GM18519 (cell line): ENCODE results near the gene COL4A2.

Experiments
- ATAC-seq: cut with Tn5 transposase; IDR thresholded peaks from one replicate; pipeline ENCODE4 v1.9.1; 2021; ENCODE audit warnings: mild to moderate bottlenecking, moderate library complexity; ENCODE audit not compliant: unreplicated experiment, low FRiP score

Gene COL4A2

DNA sequence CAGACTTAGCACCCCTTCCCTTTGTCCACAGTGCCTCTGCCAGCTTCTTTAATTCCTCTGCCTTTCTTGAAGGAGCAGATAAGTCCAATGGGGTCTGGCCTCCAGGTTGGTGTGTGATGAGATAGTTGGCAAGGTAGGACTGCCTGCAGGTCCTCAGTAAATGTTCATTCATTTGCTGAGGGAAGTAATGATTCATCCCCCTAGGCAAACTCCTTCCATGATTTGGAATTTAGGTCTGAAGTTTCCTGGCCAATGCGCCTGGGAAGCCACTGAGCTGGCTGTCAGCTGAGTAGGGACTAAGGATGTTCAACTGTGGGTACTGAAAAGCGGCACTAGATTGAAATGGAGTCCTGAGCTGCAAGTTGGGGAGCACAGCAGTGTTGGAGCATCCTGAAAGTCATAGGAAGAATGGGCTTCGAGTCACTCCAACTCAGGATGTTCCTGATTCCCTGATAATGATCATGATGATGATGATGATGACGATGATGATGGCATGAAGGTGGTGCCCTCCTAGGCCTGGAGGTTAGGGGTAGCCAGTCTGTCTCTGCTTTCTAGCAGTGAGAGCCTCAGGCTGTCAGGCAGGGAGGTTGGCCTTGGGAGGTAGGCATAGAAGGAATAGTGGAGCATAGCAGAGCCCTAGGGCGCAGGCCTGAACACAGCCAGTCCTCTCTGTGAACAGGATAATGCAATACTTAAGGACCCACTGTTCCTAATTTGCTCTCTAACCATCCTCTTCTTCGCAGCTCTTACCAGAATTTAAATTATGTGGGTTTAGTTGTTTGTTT lies 44.7 kb downstream of the COL4A2 start:
- no peak for ATAC-seq

- ATAC-seq: no peak
These were observed 45.7 kb downstream of the COL4A2 start for GRCh38 chr13:110352735-110353134.

DNA sequence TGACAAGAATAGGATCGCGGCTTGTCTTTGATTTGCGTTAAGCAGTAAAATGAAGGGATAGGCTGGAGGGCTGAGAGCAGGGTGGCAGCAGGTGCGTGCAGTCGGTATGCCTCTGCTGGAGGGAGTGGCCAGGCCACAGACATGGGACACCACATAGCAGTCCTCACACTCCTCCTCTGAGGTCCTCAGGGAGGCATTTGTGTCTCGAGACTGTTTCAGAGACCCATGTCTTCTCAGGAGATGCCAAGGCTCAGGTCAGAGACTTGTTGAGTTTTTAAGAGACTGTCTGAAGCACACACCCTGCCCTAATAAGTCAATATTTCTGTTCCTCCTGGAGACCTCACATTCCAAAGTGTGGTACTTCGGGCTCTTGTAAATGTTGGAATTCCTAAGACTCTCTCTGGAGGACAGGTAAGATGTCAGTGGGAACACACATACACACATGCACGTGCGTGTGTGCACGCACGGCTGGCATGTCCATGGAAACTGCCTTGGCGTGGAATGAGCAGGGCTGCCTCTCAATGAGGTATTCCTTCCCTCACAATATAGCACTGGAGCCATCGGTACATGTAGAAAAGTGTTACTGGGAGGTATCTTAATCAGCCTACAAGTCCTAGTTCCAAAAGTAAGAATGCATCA lies 46.4 kb downstream of the COL4A2 start:
- ATAC-seq: no peak

DNA sequence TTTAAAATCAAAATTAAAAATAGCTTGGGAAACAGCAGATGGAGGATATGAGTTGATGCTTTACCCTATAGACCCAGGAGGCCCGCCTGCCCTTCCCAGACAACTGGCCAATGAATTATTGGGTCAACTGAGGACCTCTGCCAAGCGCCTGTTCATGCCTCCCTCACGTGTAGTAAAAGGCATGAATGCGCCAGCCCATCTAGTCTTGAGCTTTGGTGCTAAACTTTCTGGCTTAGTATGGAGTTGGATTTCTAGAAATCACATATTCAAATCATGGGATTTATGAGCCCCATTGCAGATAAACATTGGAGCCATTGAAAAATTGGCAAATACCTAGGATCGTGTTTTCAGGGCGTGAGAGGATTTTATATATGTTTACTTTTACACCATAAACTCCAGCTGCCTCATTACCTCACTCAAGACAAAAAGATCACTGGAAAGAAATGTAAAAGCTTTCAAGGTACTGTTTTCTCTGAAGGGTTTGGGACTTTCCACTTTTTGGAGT lies 47.1 kb downstream of the COL4A2 start:
- ATAC-seq: no peak

DNA sequence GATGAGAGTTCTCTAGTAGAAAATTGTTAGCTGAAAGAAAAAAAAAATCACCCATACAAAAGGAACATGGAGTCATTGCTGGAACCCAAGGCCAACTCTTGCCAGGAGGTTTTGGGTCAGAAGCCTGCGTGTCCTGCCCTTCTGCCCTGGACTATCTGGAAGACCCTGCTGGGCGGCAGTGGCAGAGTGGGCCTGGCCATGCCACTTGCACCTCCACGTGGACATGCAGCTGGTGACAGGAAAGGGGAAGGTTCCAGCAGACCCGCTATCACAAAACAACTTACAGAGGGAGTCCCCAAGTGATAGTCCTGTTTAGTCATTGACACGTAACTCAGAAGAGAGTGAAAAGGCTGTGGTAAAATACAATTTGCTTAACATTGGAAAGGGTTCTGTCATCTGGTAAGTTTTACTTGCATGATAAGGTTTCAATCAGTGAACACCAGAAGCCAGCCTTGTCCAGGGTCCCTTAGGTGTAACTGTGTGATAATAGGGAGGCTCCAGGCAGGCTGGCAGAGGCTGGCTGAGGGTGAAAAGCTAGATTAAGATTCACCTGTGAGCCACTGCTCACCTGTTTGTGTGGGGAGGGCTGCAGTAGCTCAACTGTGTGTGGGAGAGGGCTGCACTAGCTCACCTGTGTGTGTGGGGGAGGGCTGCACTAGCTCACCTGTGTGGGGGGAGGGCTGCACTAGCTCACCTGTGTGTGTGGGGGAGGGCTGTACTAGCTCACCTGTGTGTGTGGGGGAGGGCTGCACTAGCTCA lies 47.8 kb downstream of the COL4A2 start:
- no peak for ATAC-seq

DNA sequence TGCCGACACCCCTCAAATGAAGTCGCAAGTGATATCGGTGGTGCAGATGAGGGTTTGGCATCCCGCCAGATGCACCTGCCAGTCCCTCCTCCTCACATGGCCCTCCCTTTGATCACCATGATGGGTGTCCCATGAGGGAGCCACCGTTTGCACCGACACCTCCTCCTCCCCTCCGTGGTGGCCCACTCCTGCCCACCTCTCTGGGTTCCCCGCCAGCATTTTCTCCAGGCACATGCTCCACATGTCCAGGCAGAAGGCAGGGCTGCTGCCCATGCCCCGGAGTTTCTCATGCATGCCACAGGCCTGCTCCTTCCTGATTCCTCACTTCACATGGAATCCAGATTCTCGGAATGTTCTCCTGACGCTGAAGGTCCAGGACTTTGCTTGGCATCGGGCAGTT lies 49.3 kb downstream of the COL4A2 start:
- no peak for ATAC-seq

- no peak for ATAC-seq
These were observed 51.3 kb downstream of the COL4A2 start for GRCh38 chr13:110358381-110358780.

- ATAC-seq: no peak
These were observed 52.8 kb downstream of the COL4A2 start for GRCh38 chr13:110359840-110360301.

DNA sequence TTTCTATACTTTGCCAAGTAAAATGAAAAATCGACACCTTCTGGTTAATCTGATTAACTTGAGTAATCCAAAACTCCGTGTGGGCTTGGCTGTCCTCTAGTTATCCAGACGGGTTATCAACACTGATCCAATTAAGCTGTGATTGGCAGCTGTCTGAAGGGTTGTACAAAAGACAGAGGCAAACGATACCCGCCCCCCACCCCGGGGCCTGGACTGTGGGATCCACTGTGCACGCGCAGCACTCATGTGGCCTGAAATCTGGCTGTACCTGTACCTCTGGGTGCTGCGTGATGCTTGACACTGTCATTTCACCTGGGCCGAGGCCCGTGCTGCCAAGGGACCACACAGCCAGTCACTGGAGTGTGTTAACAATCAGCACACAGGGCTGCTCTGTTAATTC lies 53.5 kb downstream of the COL4A2 start:
- no peak for ATAC-seq

- ATAC-seq: no peak
These were observed 54.4 kb downstream of the COL4A2 start for GRCh38 chr13:110361365-110361911.

DNA sequence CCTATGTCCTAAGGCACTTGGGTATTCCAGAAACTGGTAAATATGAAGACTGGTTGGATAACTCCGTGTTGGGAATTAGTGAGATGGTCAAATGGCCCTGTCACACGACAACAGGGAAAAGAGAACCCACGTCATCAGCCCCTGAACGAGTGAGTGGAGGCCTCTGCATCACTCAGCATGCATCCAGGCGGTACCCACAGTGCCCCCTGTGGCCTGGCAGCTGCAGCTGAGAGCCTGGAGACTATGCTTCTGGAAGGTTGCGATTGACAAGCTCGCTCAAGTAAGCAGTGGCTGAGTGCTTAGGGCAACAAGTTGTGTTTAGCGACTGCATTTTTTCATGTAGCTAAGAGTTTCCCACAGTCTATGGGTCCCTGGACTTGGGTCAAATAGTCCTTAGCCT lies 55.9 kb downstream of the COL4A2 start:
- ATAC-seq: no peak

GRCh38 chr13:110364081-110364480 lies 57.0 kb downstream of the COL4A2 start:
- no peak for ATAC-seq

DNA sequence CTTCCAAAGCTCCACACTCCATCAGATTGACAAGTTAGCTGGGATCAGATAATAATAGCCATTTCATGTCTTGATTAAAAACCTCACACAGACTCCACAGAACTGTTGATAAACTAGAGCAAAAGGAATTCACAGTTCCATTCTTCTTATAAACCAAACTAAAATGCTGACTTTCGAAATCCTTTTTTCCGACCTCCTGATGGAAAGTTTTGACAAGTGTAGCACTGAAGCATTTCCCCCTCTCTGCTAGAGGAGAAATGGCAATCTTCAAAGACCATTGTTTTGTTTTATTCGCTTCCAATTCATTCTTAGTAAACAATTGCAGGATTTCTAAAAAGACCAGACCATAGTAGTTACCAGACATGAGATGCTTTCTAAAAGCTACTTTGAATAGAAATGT lies 58.8 kb downstream of the COL4A2 start:
- ATAC-seq: no peak

DNA sequence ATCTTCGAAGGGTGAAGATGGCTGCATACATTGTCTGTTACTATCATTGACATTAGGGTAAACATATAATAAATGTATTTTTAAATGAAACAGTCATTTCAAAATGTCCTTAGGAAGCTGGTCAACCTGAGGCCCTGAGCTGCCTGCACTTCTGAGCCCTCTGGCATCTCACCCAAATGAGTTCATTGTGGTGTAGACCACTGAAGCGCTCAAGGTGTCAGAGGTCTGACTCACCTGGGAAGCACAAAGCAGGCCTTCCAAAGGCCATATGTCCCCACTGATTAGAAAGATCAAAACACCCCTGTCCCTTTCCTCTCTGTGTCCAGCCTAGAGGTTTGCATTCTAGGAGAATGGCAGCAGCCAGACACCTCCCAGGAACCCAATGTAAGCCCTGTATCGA lies 59.6 kb downstream of the COL4A2 start:
- ATAC-seq: no peak

DNA sequence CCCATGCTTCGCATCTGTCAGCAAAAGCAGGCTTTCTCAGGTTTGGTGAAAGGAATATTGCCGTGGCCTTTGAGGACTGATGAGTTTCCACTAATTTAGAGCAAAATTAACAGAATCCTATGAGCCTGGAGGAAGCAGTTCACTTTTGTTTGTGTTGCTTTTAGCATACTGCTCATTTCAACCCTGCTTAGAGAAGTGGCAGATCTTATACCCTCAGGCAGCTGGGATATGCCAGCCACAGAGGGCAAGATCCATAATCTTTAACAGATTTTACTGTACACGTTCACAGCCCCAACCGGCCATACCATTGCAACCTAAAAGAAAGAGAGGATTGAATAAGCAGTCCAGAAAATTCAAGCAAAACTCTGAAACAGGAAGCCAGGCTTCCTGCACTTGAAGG lies 60.5 kb downstream of the COL4A2 start:
- no peak for ATAC-seq

GRCh38 chr13:110368408-110368807 lies 61.3 kb downstream of the COL4A2 start:
- ATAC-seq: no peak

- ATAC-seq: no peak
These were observed 62.3 kb downstream of the COL4A2 start for GRCh38 chr13:110369400-110369799.

- no peak for ATAC-seq
These were observed 64.7 kb downstream of the COL4A2 start for GRCh38 chr13:110371550-110372465.

DNA sequence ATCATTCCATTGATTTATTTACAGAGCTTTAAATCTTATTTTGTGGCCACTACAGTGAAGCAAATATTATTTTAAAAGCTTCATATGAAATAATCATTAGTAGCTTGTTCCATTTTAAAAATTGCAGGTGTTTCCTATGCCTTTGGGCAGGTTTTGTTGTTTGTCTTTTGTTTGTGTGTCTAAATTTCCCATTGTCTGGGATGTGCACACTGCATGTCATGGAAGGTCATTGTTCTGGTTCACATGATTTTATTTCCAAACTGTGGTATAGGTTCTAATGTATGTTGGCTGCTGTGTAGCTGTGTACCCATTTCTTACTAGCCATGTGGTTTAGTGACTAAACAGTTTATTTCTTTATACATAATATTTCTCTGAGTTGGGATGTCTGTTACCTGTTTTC lies 65.6 kb downstream of the COL4A2 start:
- ATAC-seq: no peak

DNA sequence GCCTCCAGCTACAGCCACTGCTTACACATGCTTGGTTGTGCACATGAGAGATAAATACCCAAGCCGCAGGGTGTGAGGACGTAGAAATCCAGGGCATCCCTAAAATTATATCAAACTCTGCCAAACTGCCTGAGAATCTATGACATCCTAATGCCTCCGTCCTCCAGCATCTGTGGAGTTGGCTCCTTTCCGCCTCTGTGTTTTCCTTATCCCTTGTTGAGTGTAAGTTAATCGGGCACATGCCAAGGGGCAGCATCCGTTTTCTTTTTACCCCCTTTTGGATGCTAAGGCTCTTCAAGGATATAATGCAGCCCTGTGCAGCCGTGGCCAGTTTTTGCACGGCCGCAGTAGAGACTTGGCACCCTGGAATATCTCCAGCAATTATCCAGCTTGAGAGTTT lies 66.5 kb downstream of the COL4A2 start:
- no peak for ATAC-seq
